ENCODE results near the gene ANKH.
A peak's percentile ranks its signal among the peaks of the same experiment; 100 is the strongest.

Gene ANKH

GRCh38 chr5:14700478-14701436, 170.8 kb downstream of the ANKH start:
- peaks cover 40% of the 10 kb centered on the region for H3K36me3 Mint-ChIP-seq
- peaks cover 80% of the 10 kb centered on the region for H3K4me1 Mint-ChIP-seq (ENCODE audit: low read depth)
- no peaks in the 10 kb centered on the region for H3K9me3 Mint-ChIP-seq (ENCODE audit: low read depth)
- peak overlapping the region; percentile 50 for H3K27ac Mint-ChIP-seq
- no peaks in the 10 kb centered on the region for H3K27me3 Mint-ChIP-seq
- H3K4me3 Mint-ChIP-seq: no peak overlapping the region

DNA sequence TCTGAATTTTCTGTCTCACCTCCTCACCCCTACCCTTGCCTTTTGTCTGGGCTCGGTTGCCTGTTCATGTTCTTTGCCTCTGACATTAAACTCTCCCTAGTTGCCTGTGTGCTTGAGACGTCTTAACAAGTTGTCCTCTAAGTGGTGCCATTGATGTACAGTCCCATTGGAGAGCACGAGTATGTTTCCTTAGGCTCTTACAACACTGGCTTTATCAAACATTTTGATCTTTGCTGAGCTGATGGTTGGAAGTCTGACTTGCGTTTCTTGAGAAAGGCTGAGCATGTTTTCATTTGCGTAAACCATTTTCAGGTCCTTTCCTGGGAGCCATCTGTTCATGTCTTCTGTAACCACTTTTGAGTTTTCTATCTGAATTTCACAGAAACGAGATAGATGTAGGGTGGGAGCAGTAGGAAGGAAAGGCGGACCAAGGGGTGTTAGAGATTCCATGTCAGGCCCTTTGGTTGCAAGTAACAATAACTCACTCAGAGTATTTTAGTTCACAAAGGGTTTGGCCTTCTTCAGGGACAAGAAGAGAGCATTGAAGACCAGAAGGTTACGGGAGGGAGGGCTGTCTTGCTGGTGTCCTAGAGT, 171.7 kb downstream of the ANKH start:
- no peaks in the 10 kb centered on the region for H3K27me3 Mint-ChIP-seq
- no peaks in the 10 kb centered on the region for H3K9me3 Mint-ChIP-seq (ENCODE audit: low read depth)
- peaks cover 73% of the 10 kb centered on the region for H3K4me1 Mint-ChIP-seq (ENCODE audit: low read depth)
- H3K27ac Mint-ChIP-seq: peak overlapping the region; percentile 5
- no peak overlapping the region for H3K4me3 Mint-ChIP-seq
- H3K36me3 Mint-ChIP-seq: peaks cover 38% of the 10 kb centered on the region

- Mint-ChIP-seq H3K27ac (peak overlapping the region; percentile 7), H3K4me3 (no peak overlapping the region), H3K27me3 (no peaks in the 10 kb centered on the region), H3K36me3 (peaks cover 33% of the 10 kb centered on the region), H3K4me1 (ENCODE audit: low read depth) (peaks cover 66% of the 10 kb centered on the region), H3K9me3 (ENCODE audit: low read depth) (no peaks in the 10 kb centered on the region)
These were observed 172.4 kb downstream of the ANKH start for GRCh38 chr5:14699159-14699558.

- Mint-ChIP-seq H3K4me3 (no peak overlapping the region), H3K36me3 (peaks cover 32% of the 10 kb centered on the region), H3K9me3 (ENCODE audit: low read depth) (no peaks in the 10 kb centered on the region), H3K27me3 (no peaks in the 10 kb centered on the region), H3K4me1 (ENCODE audit: low read depth) (peaks cover 60% of the 10 kb centered on the region), H3K27ac (peak overlapping the region; percentile 22)
These were observed 173.1 kb downstream of the ANKH start for GRCh38 chr5:14698495-14698894.

- no peaks in the 10 kb centered on the region for H3K9me3 Mint-ChIP-seq (ENCODE audit: low read depth)
- H3K4me1 Mint-ChIP-seq (ENCODE audit: low read depth): peaks cover 44% of the 10 kb centered on the region
- peaks cover 28% of the 10 kb centered on the region for H3K36me3 Mint-ChIP-seq
- no peaks in the 10 kb centered on the region for H3K27me3 Mint-ChIP-seq
- H3K27ac Mint-ChIP-seq: no peak overlapping the region
- H3K4me3 Mint-ChIP-seq: no peak overlapping the region
These were observed 174.7 kb downstream of the ANKH start for GRCh38 chr5:14696851-14697250.

DNA sequence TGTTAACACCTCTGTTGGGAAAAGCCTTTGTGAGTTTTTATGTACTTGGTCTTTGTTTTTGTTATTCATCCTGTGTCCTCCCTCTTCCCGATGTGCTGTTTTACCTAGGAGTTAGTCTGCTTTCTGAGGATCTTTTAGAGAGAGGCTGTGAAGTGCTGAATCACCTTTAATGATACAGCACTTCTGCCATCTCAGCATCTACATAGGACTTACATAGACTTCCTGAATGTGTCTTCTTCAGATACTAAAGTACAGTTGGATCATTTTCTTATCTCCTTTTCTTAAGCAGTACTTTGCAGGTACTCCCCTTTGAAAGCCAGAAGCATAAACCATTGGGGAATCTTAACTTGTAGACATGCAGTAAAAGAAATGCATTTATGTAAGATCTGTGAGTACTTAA, 175.5 kb downstream of the ANKH start:
- no peaks in the 10 kb centered on the region for H3K27me3 Mint-ChIP-seq

DNA sequence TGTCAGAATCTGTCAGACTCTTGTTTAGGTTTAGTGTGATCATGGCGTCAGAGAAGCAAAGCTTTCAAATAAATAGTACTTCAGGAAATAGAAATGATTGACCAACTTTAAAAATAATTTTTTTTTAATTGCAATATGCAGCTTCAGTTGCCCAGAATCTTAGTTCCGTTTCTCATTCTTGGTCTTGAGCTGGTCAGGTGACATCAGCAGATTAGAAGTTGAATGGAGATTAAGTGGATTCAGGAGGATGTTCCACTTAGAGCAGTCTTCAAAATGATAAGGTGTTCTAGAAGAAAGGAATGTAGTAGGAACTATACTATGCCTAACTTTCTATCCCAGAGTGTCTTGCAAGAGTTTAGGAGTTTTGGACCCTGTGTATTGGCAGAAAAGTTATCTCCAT, 176.4 kb downstream of the ANKH start:
- Mint-ChIP-seq H3K4me3 (no peak overlapping the region), H3K36me3 (peaks cover 35% of the 10 kb centered on the region), H3K27ac (no peak overlapping the region), H3K27me3 (no peaks in the 10 kb centered on the region), H3K4me1 (ENCODE audit: low read depth) (peaks cover 30% of the 10 kb centered on the region), H3K9me3 (ENCODE audit: low read depth) (no peaks in the 10 kb centered on the region)

More for the DNA sequence above, 175.5 kb downstream of the ANKH start:
- Mint-ChIP-seq H3K9me3 (ENCODE audit: low read depth) (no peaks in the 10 kb centered on the region), H3K36me3 (peaks cover 28% of the 10 kb centered on the region), H3K4me3 (no peak overlapping the region), H3K27ac (no peak overlapping the region), H3K4me1 (ENCODE audit: low read depth) (peaks cover 36% of the 10 kb centered on the region)

DNA sequence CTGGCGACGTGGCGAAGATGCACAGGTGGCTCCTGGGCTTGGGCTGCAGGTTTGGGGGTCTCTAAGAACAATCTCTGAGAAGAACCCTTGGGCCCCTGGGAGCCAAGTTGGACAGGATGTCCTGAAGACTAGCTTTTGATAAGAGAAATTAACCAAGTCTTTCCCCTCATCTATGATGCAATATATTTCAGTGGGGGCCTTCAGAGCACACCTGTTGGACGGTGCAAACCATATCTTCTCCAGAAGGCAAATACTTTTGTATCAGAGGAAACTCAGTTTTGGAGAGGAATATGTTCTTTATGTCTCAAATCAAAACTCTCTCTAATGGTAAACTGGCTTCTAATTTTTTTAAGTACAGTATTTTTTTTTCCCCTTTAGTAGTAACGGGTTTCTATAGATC, 178.5 kb downstream of the ANKH start:
- Mint-ChIP-seq H3K27ac (no peak overlapping the region), H3K36me3 (peaks cover 32% of the 10 kb centered on the region), H3K4me1 (ENCODE audit: low read depth) (peaks cover 13% of the 10 kb centered on the region), H3K4me3 (no peak overlapping the region), H3K9me3 (ENCODE audit: low read depth) (no peaks in the 10 kb centered on the region), H3K27me3 (no peaks in the 10 kb centered on the region)

- H3K27ac Mint-ChIP-seq: no peak overlapping the region
These were observed 184.4 kb downstream of the ANKH start for GRCh38 chr5:14687023-14687665.

GRCh38 chr5:14686517-14686916, 185.1 kb downstream of the ANKH start:
- Mint-ChIP-seq H3K27ac (no peak overlapping the region), H3K4me1 (ENCODE audit: low read depth) (peaks cover 19% of the 10 kb centered on the region), H3K36me3 (peaks cover 20% of the 10 kb centered on the region), H3K4me3 (no peak overlapping the region), H3K9me3 (ENCODE audit: low read depth) (no peaks in the 10 kb centered on the region), H3K27me3 (no peaks in the 10 kb centered on the region)

More at GRCh38 chr5:14687023-14687665, 184.4 kb downstream of the ANKH start:
- H3K4me1 Mint-ChIP-seq (ENCODE audit: low read depth): peaks cover 19% of the 10 kb centered on the region
- H3K4me3 Mint-ChIP-seq: no peak overlapping the region
- H3K36me3 Mint-ChIP-seq: peaks cover 20% of the 10 kb centered on the region
- H3K9me3 Mint-ChIP-seq (ENCODE audit: low read depth): no peaks in the 10 kb centered on the region
- H3K27me3 Mint-ChIP-seq: no peaks in the 10 kb centered on the region

DNA sequence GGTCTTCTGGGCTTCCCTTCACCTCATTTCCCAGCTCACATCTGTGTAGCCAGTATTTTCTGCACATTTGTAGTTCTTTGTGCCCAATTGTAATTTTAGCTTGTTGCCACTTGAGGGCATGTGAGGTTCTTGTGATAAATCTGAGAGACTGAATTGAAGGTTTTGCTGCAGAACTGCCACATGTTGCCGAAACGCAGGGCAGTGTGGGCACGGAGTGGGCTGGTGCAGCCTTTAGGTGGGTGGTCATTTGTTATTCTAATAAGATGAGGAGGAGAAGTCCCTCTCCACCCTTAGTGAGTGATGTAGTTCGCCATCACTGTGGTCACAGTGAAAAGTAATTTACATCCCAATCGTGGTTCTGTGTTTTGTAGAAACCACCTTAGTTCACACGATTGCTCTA, 185.8 kb downstream of the ANKH start:
- Mint-ChIP-seq H3K36me3 (peaks cover 18% of the 10 kb centered on the region), H3K9me3 (ENCODE audit: low read depth) (no peaks in the 10 kb centered on the region), H3K4me3 (peak overlapping the region; percentile 58), H3K27me3 (no peaks in the 10 kb centered on the region), H3K27ac (peak overlapping the region; percentile 41), H3K4me1 (ENCODE audit: low read depth) (peaks cover 19% of the 10 kb centered on the region)

- Mint-ChIP-seq H3K36me3 (peaks cover 9% of the 10 kb centered on the region), H3K27ac (peak overlapping the region; percentile 78), H3K27me3 (no peaks in the 10 kb centered on the region), H3K4me1 (ENCODE audit: low read depth) (peaks cover 19% of the 10 kb centered on the region), H3K4me3 (no peak overlapping the region), H3K9me3 (ENCODE audit: low read depth) (no peaks in the 10 kb centered on the region)
These were observed 186.8 kb downstream of the ANKH start for GRCh38 chr5:14684757-14685156.

- peak overlapping the region; percentile 51 for H3K27ac Mint-ChIP-seq
- no peak overlapping the region for H3K4me3 Mint-ChIP-seq
- peaks cover 5% of the 10 kb centered on the region for H3K36me3 Mint-ChIP-seq
- H3K9me3 Mint-ChIP-seq (ENCODE audit: low read depth): no peaks in the 10 kb centered on the region
- no peaks in the 10 kb centered on the region for H3K27me3 Mint-ChIP-seq
- peaks cover 22% of the 10 kb centered on the region for H3K4me1 Mint-ChIP-seq (ENCODE audit: low read depth)
These were observed 187.6 kb downstream of the ANKH start for GRCh38 chr5:14683906-14684455.

- Mint-ChIP-seq H3K36me3 (no peaks in the 10 kb centered on the region), H3K9me3 (ENCODE audit: low read depth) (no peaks in the 10 kb centered on the region), H3K4me3 (no peak overlapping the region), H3K27me3 (no peaks in the 10 kb centered on the region), H3K27ac (peak overlapping the region; percentile 79), H3K4me1 (ENCODE audit: low read depth) (peaks cover 32% of the 10 kb centered on the region)
These were observed 190.3 kb downstream of the ANKH start for GRCh38 chr5:14681236-14681752.
